ENCODE data around the gene ADCY6. TPM values are rescaled to one million over a fixed set of nuclear protein-coding genes. Genes with fewer than 3 reads are reported as not detected.
A peak's percentile ranks its signal among the peaks of the same experiment; 100 is the strongest.

Gene ADCY6
- total RNA-seq: 52.1 TPM
- long read RNA-seq, full-length matches to known transcripts: 3 of 83 reads
- long read RNA-seq, partial matches to known transcripts: 49 of 83 reads
- long read RNA-seq, other reads (novel, unspliced or antisense): 31 of 83 reads

DNA sequence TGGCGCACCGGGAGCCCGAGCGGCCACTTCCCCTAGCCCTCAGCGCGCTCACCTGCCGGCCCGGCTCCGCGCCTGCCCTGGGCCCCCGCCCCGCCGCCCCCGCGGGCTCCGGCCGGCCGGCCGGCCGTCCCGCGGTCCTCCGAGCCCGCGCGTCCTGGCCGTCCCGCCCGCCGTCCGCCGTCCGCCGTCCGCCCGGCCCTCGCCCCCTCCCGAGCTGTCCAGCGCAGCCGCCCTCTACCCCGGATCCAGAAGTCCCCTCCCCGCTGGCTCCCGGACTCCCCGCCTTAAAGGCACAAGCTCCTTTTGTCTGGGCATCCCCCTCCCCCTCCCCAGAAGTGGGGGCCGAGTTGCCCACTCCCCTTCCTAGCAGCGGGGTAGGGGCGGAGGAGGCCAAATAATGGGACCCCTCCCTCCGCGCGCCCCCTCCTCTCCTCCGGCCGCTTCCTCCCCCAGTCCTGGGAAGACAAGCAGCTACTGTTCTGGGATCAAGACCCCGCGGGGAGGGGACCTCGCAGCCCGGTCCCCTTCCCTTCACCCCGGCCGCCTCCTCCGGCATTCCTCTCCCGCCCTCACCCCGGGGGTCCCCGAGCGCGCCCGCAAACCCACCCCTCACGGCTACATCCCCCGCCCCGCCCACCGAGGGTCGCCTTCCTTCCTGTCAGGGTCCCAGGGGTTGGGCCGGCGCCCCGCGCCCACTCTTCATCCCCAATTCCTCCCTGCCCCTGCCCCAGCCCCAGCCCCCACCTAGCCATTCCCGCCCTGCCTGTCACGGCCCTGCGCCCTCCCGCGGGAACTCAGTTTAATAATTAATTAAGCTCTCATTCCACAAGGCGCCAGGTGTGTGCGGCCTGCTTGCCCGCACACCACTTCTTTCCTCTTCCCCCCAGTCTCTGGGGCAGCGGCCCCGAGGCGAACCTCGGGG is at the start of gene ADCY6:
Gene ADCY6 (minus strand): TSS at position 236 of the 922 bp plus-strand sequence. CDS start 5,655 bp downstream, outside the sequence.
- peak; percentile 79 for ATAC-seq (ENCODE audit: poor library complexity)
- intact Hi-C loops (cut with DNase I): no loop called here
- DNase-seq: peak; percentile 87

DNA sequence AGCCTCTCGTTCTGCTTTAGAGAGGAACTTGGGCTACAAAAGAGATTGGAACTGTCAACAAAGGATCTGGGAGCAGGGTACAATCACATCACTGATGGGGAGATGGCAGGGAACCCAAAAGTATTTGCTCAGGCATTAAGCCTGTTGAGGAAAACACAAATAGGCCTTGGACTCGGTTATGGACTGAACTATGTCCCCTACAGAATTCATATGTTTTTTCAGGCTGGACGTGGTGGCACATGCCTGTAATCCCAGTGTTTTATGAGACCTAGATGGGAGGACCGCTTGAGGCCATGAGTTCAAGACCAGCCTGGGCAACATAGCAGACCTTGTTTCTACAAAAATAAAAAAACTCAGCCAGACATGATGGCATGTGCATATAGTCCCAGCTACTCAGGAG is 49.2 kb upstream of the ADCY6 start:
- intact Hi-C loops (cut with DNase I): no loop called here

DNA sequence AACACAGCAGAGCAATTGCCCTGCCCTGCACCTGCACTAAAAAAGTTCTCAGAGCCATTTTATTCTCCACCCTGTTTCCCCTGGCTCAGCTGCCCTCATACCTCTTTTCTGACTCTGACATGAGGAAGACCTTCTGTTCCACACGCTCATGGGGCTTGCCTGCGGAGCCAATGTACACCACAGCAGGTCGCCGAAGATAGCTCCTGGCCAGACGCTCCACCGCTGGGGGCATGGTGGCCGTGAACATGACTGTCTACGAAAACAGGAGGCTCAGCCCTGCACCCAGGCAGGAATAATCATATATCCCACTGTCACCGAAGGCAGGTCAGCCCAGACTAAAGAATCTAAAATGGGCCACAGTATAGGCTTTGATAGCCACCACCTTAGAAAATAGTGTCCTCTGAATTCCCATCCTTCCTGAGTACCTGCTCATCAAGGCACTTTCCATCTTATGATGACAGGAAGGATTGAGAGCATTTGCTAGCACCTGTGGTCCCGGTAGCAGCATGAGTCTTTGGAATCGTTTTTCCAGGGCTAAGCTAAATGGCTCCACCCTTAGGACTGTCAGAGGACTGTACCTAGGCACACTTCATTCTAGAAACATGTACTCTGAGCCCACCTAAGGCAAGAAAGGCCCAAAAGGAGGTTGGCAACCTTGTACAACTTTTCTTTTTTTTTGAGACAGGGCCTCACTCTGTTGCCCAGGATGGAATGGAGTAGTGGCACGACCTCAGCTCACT is 43.6 kb upstream of the ADCY6 start:
- no peak for ATAC-seq (ENCODE audit: poor library complexity)

More for the DNA sequence above, 49.2 kb upstream of the ADCY6 start:
- ATAC-seq (ENCODE audit: poor library complexity): no peak
- no peak for DNase-seq

DNA sequence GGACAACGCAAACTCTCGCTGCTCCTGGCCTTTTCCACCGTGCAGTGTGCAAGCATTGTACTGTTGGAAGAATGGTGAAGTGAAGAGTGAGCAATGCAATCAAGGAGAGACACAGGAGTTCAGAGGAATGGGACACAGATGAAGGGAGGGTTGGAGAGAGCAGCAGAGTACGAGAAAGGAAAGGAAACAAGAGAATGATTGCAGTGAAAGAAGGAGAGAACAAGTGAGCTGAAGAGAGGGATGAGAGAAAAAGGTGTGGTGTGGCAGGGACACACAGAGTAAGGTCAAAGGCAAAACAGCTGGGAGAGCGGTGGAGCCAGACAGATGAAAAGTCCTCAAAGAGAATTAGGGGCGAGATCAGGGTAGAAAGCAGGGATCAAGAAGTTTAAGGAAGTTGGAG is 42.4 kb upstream of the ADCY6 start:
- ATAC-seq (ENCODE audit: poor library complexity) (no peak), DNase-seq (no peak)
- intact Hi-C loops (cut with DNase I): no loop called here

More for the DNA sequence above, 43.6 kb upstream of the ADCY6 start:
- intact Hi-C loops (cut with DNase I): no loop called here
- DNase-seq: no peak

DNA sequence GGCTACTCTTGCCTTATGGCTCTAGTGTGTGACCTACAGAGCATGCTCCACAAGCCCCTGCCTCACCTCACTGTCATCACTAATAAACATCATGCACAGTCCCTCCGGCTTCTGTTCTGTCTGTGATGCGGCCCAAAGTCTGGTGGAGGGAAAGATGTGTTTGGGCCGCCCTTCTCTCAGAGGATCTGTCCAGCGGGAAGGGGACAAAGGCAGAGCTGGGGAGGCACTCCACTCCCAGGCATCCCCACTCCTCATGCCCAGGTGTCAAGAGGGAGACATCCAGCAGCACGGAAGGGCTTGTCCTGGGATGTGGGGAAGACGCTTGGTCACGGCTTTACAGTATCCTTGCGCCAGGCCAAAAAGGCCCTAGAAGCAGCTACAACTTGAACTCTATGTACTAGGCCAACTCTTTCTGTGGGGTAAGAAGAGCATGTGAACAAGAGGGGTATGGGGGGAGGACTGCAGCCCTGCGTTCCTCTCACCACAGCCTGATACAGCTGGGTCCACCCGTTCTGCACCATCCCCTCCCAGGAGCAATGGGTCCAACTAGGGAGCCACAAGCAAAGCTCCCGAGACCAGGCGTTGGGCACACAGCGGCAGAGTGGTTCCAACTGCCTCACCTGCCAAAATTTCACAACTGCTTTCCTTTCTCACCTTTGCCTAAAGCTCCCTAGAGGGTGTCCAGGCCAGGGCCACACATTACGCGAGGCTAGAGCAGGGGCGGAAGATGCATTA is 40.1 kb upstream of the ADCY6 start:
- intact Hi-C loops (cut with DNase I): no loop called here
- DNase-seq: no peak
- ATAC-seq (ENCODE audit: poor library complexity): no peak

DNA sequence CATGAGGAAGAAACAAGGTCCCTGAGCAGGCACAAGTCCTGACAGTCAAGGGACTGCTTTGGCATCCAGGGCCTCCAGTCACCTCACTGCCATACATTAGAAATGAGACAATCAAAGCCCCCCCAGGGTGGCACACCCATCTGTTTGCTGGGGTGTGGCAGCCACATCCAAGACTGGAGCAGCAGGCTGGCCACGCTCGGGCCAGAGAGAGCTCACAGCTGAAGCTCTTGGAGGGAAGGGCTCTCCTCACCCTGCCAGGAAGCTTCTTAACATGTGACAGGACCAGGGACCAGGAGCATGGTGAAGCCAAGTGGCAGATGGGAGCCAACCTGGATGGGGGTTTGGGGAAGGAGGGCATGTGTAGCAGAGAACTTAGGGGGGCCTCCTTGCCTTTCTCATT is 39.4 kb upstream of the ADCY6 start:
- ATAC-seq (ENCODE audit: poor library complexity): no peak
- intact Hi-C loops (cut with DNase I): no loop called here
- no peak for DNase-seq

DNA sequence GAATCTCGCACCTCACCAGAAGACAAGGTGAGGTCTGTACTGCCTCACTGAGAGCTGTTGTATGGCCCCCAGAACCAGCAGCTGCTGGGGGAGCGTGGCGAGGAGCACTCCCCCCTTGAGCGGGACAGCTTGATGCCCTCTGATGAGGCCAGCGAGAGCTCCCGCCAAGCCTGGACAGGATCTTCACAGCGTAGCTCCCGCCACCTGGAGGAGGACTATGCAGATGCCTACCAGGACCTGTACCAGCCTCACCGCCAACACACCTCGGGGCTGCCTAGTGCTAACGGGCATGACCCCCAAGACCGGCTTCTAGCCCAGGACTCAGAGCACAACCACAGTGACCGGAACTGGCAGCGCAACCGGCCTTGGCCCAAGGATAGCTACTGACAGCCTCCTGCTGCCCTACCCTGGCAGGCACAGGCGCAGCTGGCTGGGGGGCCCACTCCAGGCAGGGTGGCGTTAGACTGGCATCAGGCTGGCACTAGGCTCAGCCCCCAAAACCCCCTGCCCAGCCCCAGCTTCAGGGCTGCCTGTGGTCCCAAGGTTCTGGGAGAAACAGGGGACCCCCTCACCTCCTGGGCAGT is 38.7 kb upstream of the ADCY6 start:
- no peak for ATAC-seq (ENCODE audit: poor library complexity)
- no peak for DNase-seq
- intact Hi-C loops (cut with DNase I): no loop called here

DNA sequence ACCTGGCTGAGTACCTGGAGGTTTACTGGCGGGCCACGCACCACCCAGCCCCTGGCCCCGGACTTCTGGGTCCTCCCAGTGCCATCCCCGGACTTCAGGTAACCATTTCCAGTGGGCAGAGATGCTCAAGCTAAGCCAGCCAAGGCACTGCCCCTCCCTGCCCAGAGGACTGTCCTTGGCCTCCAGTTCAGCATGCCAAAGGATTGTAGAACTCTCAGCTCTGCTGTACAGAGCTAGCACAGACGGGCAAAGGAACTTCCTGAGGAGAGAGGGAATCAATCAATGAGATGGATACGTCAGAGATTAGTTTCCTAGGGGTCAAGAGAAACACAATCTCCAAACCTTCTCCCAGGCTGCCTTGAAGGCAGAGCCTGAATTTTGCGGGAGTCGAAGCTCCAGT is 38.1 kb upstream of the ADCY6 start:
- ATAC-seq (ENCODE audit: poor library complexity) (no peak), DNase-seq (no peak)
- intact Hi-C loops (cut with DNase I): no loop called here

DNA sequence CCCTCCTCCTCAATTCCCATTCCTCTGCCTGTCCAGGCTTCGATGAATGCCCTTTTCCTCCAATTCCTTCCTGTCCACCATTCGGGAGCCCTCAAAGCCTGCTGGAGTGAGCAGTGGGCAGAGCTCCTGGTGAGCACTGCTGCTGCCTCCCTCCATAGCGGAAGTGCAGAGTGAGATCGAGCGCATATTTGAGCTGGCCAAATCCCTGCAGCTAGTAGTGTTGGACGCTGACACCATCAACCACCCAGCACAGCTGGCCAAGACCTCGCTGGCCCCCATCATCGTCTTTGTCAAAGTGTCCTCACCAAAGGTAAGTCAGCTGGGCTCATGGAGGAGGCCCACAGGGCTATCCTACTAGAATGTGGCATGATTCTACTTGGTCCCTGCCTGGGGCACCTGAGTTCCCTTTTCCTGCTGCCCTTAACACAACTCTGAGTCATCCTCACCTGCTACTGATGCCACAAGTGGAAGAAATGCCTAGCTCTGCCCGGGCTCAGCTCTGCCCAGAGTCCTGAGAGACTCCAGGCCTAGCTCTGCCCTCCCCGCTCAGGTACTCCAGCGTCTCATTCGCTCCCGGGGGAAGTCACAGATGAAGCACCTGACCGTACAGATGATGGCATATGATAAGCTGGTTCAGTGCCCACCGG is 37.4 kb upstream of the ADCY6 start:
- intact Hi-C loops (cut with DNase I): no loop called here
- no peak for ATAC-seq (ENCODE audit: poor library complexity)

DNA sequence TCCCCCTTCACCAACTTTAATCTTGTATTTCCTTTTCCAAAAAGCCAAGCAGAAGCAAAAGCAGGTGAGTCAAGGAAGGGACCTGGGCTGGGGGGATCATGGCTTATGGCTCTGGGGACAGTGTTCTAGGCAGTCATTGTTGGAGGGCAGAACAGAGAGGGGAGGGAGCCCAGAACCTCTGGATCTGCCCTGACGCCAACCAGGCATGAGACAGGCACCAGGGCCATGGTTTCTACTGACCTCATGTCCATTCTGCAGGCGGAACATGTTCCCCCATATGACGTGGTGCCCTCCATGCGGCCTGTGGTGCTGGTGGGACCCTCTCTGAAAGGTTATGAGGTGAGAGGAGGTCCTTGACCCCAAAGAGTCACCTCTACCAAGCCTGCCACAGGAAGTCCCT is 36.0 kb upstream of the ADCY6 start:
- ATAC-seq (ENCODE audit: poor library complexity) (no peak), DNase-seq (no peak)
- intact Hi-C loops (cut with DNase I): no loop called here

More for the DNA sequence above, 37.4 kb upstream of the ADCY6 start:
- no peak for DNase-seq

DNA sequence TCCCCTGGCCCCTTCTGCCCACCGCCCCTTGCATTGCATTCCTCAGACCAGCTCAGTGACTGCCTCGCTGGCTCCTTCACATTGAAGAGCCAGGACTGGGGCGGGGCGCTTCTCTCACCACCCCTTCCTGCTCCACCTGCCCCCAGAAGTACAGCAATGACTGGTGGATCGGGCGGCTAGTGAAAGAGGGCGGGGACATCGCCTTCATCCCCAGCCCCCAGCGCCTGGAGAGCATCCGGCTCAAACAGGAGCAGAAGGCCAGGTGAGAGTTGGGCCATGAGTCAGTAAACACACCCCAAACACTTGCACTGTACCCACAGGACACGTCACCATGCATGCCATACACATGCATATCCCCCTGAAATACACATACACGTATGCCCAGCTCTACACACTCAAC is 35.2 kb upstream of the ADCY6 start:
- intact Hi-C loops (cut with DNase I): no loop called here
- ATAC-seq (ENCODE audit: poor library complexity) (no peak), DNase-seq (no peak)

DNA sequence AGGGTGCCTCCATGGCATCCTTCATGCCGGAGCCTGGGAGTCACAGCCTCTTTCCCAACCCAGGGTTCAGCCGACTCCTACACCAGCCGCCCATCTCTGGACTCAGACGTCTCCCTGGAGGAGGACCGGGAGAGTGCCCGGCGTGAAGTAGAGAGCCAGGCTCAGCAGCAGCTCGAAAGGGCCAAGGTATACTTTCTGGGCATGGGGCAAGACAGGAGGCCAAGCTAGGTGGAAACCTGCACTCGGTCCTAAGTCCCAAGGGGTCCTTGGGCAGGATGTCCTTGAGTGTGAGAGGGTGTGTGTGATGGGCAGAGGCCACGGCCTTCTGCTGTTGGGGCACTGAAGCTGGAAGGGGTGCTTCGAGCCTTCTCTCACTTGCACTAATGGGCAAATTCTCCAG is 34.4 kb upstream of the ADCY6 start:
- no peak for ATAC-seq (ENCODE audit: poor library complexity)
- intact Hi-C loops (cut with DNase I): no loop called here
- DNase-seq: no peak

DNA sequence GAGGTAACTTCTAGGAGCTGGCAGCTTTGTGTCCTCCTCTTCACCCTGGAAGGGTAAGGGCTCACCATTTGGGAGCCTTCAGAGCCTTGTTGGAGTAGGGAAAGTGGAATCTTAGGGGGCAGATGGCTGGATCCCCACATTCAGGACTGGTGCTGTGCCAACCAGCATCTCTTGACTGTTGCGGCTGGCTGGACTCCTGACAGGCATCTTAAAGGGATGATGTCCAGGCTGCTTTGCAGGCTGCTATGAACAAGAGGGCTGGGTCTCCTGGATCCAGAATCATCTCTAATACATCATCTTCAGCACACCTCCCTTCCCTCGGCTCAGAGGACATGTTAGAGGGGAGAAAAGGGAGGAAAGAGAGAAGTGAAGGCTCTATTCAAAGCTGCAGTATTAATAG is 33.8 kb upstream of the ADCY6 start:
- intact Hi-C loops (cut with DNase I): no loop called here
- DNase-seq (no peak), ATAC-seq (ENCODE audit: poor library complexity) (no peak)

DNA sequence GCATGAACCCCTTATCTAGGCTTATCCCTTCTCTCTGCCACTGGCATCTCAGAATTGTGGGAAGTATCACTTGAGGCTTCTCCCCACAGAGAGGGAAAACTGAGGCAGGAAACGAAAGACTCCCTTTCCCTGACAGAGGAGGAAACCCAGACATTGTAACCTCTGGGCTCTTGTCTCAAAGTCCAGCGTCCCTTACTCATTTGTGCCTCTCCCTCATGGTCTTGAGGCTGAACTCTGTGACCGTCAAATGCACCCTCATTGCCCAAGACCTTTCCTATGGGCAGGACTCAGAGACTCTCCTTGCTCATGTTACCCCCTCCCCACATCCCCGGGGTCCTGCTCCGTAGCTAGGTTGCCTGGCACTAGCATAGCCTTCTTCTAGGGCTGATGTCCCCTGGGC is 33.2 kb upstream of the ADCY6 start:
- no peak for DNase-seq
- intact Hi-C loops (cut with DNase I): no loop called here
- ATAC-seq (ENCODE audit: poor library complexity): no peak

DNA sequence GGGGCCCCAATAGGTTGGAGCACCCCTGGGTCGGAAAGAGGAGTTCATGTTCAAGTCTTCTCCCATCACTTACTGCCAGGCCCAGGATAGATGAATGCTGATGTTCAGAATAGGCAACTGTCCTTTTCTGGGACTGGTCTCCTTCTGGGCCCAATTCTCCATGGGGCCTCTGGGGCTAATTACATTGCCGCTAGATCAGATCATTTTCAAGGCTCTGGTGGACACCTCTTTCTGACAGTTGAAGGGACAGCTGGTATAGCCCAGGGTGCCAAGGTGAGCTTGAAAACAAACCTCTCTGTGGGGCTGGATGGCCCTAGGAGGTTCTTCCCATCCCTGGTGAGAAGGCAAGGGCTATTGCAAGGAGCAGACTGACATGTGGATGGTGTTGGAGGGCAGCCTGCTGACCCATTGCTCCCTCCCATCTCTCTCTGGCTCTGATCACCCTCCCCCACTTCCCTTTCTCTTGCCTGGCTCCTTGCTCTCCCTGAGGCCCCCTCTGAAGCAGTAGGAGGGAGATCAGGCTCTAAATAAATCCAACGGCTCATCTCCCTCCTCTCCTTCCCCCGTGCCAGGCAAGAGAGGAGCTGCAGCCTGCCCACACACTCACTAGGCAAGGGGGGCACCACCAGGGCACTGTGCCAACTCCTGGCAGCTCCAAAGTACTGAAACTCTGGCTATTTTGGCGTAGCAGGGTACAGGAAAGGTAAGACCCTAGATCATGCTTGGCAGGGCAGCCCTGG is 31.3 kb upstream of the ADCY6 start:
- no peak for DNase-seq
- intact Hi-C loops (cut with DNase I): no loop called here
- no peak for ATAC-seq (ENCODE audit: poor library complexity)

DNA sequence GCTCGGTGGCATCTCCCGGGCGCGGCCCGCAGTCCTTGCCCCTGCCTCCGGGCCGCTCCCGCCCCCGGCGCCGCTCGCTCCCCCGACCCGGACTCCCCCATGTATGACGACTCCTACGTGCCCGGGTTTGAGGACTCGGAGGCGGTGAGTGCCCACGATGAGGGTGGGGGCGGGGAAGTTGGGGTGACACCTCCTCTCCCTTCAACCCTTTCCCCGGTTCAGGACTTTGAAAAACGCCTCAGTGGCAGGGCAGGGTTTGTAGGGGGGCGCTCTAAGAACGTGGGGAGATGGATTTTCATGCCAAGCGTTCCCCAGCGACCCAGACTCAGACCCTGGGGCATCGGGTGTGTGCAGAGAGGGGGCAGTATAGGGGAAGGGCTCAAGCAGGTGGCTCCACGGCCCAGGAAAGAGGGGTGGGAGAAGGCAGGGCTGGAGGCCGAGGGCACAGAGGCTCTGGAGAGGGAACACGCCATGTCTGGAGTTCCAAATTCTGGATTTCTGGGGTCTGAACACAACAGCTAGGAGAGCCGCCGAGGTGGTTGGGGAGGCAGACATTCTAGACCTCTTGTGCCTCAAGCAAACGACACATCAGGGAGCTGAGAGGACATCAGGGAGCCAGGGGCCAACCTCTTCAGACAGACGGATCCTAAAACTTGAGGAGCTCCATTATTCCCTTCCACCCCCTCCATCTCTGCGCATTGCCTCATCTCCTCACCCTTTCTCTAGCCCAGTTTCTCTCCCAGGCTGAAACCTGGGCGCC is 30.1 kb upstream of the ADCY6 start:
- intact Hi-C loops (cut with DNase I): no loop called here
- DNase-seq (no peak), ATAC-seq (ENCODE audit: poor library complexity) (no peak)

All from Right ventricle myocardium superior (tissue), 1 donor.